Astrocyte (in vitro differentiated cells and primary cell): ENCODE data around the gene MCTP1. TPM values are rescaled to one million over a fixed set of nuclear protein-coding genes. Genes with fewer than 3 reads are reported as not detected.

ENCODE experiments used
- DNase-seq: peaks from one replicate; pipeline ENCODE4 v3.0.0-alpha.2; 2010; ENCODE audit warnings: low read depth
- FAIRE-seq: peaks from 2 replicates; lab custom pipeline; 2011; peaks lifted over from hg19 to GRCh38; lab: Jason Lieb, UNC
- H2AFZ ChIP-seq: 2 replicates; pipeline ENCODE4 v1.6.0; 2012; ENCODE audit warnings: low read depth, low read length, inconsistent platforms
- H3K27ac ChIP-seq: 2 replicates; pipeline ENCODE4 v1.5.1; 2011; ENCODE audit warnings: low read depth, low read length, inconsistent platforms
- H3K27me3 ChIP-seq: 2 replicates; pipeline ENCODE4 v1.6.0; 2011; ENCODE audit warnings: low read length, inconsistent platforms; ENCODE audit not compliant: insufficient read depth
- H3K36me3 ChIP-seq: 2 replicates; pipeline ENCODE4 v1.5.1; 2011; ENCODE audit warnings: low read length, inconsistent platforms; ENCODE audit not compliant: insufficient read depth
- H3K4me1 ChIP-seq: 2 replicates; pipeline ENCODE4 v1.5.1; 2011; ENCODE audit warnings: low read length, inconsistent platforms; ENCODE audit not compliant: insufficient read depth
- H3K4me2 ChIP-seq: 2 replicates; pipeline ENCODE4 v1.6.0; 2012; ENCODE audit warnings: low read length, inconsistent platforms
- H3K4me3 ChIP-seq: 2 replicates; pipeline ENCODE4 v1.5.1; 2011; ENCODE audit warnings: low read depth, mild to moderate bottlenecking, low read length, inconsistent platforms; ENCODE audit not compliant: insufficient read depth
- H3K79me2 ChIP-seq: 2 replicates; pipeline ENCODE4 v1.6.0; 2012; ENCODE audit warnings: mild to moderate bottlenecking, low read length, inconsistent platforms; ENCODE audit not compliant: insufficient read depth
- H3K9ac ChIP-seq: 2 replicates; pipeline ENCODE4 v1.6.0; 2012; ENCODE audit warnings: mild to moderate bottlenecking, low read length, inconsistent platforms
- H3K9me3 ChIP-seq: 2 replicates; pipeline ENCODE4 v1.5.1; 2012; ENCODE audit warnings: low read depth, mild to moderate bottlenecking, low read length, inconsistent platforms; ENCODE audit not compliant: insufficient read depth
- H4K20me1 ChIP-seq: 2 replicates; pipeline ENCODE4 v1.6.0; 2012; ENCODE audit warnings: low read length, inconsistent platforms; ENCODE audit not compliant: insufficient read depth
- H3K27ac Mint-ChIP-seq: one replicate; pipeline ENCODE4 v1.8.0; 2021; ENCODE audit warnings: mild to moderate bottlenecking, mixed read lengths; ENCODE audit not compliant: unreplicated experiment
- H3K27me3 Mint-ChIP-seq: one replicate; pipeline ENCODE4 v1.8.0; 2021; ENCODE audit warnings: low read depth, mixed read lengths; ENCODE audit not compliant: unreplicated experiment
- H3K36me3 Mint-ChIP-seq: one replicate; pipeline ENCODE4 v1.8.0; 2021; ENCODE audit warnings: low read depth, mixed read lengths; ENCODE audit not compliant: unreplicated experiment
- H3K4me1 Mint-ChIP-seq: one replicate; pipeline ENCODE4 v1.8.0; 2021; ENCODE audit warnings: low read depth, mixed read lengths; ENCODE audit not compliant: unreplicated experiment
- H3K4me3 Mint-ChIP-seq: one replicate; pipeline ENCODE4 v1.8.0; 2021; ENCODE audit warnings: mild to moderate bottlenecking, moderate library complexity, mixed read lengths; ENCODE audit not compliant: unreplicated experiment
- H3K9me3 Mint-ChIP-seq: one replicate; pipeline ENCODE4 v1.8.0; 2021; ENCODE audit warnings: mild to moderate bottlenecking, mixed read lengths; ENCODE audit not compliant: unreplicated experiment
- CTCF ChIP-seq: IDR thresholded peaks from 2 replicates; pipeline ENCODE4 v1.5.1; 2011; ENCODE audit warnings: low read depth, mild to moderate bottlenecking, inconsistent platforms, low read length, moderate library complexity; ENCODE audit not compliant: insufficient read depth
- EZH2 ChIP-seq: IDR thresholded peaks from 2 replicates; pipeline ENCODE4 v1.6.1; 2012; ENCODE audit warnings: mild to moderate bottlenecking, low read length, inconsistent platforms; ENCODE audit not compliant: insufficient read depth
- total RNA-seq: library from RNA; stranded (reverse); gene quantifications from 2 replicates; pipeline ENCODE4 v1.2.1, GENCODE V29; 2021

Gene MCTP1
- total RNA-seq, 1 donor from 2014 or later: 40.6 TPM

- H2AFZ ChIP-seq: peak overlapping the region; percentile 84
- H3K4me2 ChIP-seq: peak overlapping the region; percentile 89
- peaks cover 19% of the 10 kb centered on the region for H3K27me3 Mint-ChIP-seq
- peaks cover 13% of the 10 kb centered on the region for H3K4me1 ChIP-seq
- H3K4me3 ChIP-seq: peak overlapping the region; percentile 55
- no peaks in the 10 kb centered on the region for H4K20me1 ChIP-seq
- peak; percentile 8 for DNase-seq
- H3K27me3 ChIP-seq: peaks cover 40% of the 10 kb centered on the region
- no peaks in the 10 kb centered on the region for H3K9me3 ChIP-seq
- no peaks in the 10 kb centered on the region for H3K36me3 ChIP-seq
- no peak overlapping the region for H3K27ac ChIP-seq
- H3K27ac Mint-ChIP-seq: no peak overlapping the region
- no peaks in the 10 kb centered on the region for H3K9me3 Mint-ChIP-seq
- no peak for FAIRE-seq
- peak overlapping the region; percentile 88 for H3K4me3 Mint-ChIP-seq
- TF ChIP-seq CTCF: no peak
- no peak for TF ChIP-seq EZH2
- no peaks in the 10 kb centered on the region for H3K36me3 Mint-ChIP-seq
- H3K4me1 Mint-ChIP-seq: peaks cover 10% of the 10 kb centered on the region
- H3K79me2 ChIP-seq: no peaks in the 10 kb centered on the region
- H3K9ac ChIP-seq: no peak overlapping the region
Measured at GRCh38 chr5:95285409-95285755, 488 bp upstream of the MCTP1 start.

- peaks cover 20% of the 10 kb centered on the region for H3K4me1 Mint-ChIP-seq
- H4K20me1 ChIP-seq: no peaks in the 10 kb centered on the region
- H3K4me1 ChIP-seq: peaks cover 13% of the 10 kb centered on the region
- H3K9me3 ChIP-seq: no peaks in the 10 kb centered on the region
- peak overlapping the region; percentile 77 for H3K4me3 Mint-ChIP-seq
- peaks cover 13% of the 10 kb centered on the region for H3K27me3 Mint-ChIP-seq
- H3K9ac ChIP-seq: peak overlapping the region; percentile 17
- peak overlapping the region; percentile 89 for H3K4me2 ChIP-seq
- peak; percentile 73 for TF ChIP-seq EZH2
- no peak for TF ChIP-seq CTCF
- H3K27ac Mint-ChIP-seq: no peak overlapping the region
- peaks cover 37% of the 10 kb centered on the region for H3K27me3 ChIP-seq
- DNase-seq (peak; percentile 3), FAIRE-seq (no peak)
- no peaks in the 10 kb centered on the region for H3K79me2 ChIP-seq
- peak overlapping the region; percentile 55 for H3K4me3 ChIP-seq
- H3K36me3 ChIP-seq: no peaks in the 10 kb centered on the region
- H3K36me3 Mint-ChIP-seq: no peaks in the 10 kb centered on the region
- H3K27ac ChIP-seq: no peak overlapping the region
- no peaks in the 10 kb centered on the region for H3K9me3 Mint-ChIP-seq
- peak overlapping the region; percentile 84 for H2AFZ ChIP-seq
Measured at GRCh38 chr5:95283761-95284571, 928 bp downstream of the MCTP1 start.

GRCh38 chr5:95283022-95283615, 1.8 kb downstream of the MCTP1 start:
- peak overlapping the region; percentile 85 for H3K4me3 Mint-ChIP-seq
- no peak overlapping the region for H3K27ac Mint-ChIP-seq
- no peaks in the 10 kb centered on the region for H3K36me3 ChIP-seq
- H3K9me3 ChIP-seq: no peaks in the 10 kb centered on the region
- H3K27me3 Mint-ChIP-seq: peaks cover 13% of the 10 kb centered on the region
- no peak overlapping the region for H3K9ac ChIP-seq
- peaks cover 20% of the 10 kb centered on the region for H3K4me1 Mint-ChIP-seq
- DNase-seq: no peak
- no peak for FAIRE-seq
- no peaks in the 10 kb centered on the region for H3K79me2 ChIP-seq
- peaks cover 35% of the 10 kb centered on the region for H3K27me3 ChIP-seq
- H2AFZ ChIP-seq: no peak overlapping the region
- peaks cover 13% of the 10 kb centered on the region for H3K4me1 ChIP-seq
- H3K27ac ChIP-seq: no peak overlapping the region
- no peaks in the 10 kb centered on the region for H3K36me3 Mint-ChIP-seq
- no peak for TF ChIP-seq EZH2
- no peak for TF ChIP-seq CTCF
- H4K20me1 ChIP-seq: no peaks in the 10 kb centered on the region
- no peaks in the 10 kb centered on the region for H3K9me3 Mint-ChIP-seq
- H3K4me2 ChIP-seq: peak overlapping the region; percentile 89
- no peak overlapping the region for H3K4me3 ChIP-seq
